Activated naive CD4-positive, alpha-beta T cell treated with Interleukin-2 at 50 U/mL for 16 hours (primary cell): ENCODE results near the gene WDR62.
"Not testable (repeated sequence)": the region's sequence is repeated elsewhere in the genome, so short reads cannot be mapped to it uniquely, and the experiment has no call there.

Experiments
- DNase-seq: peaks from one replicate; pipeline ENCODE4 v3.0.0-alpha.2; 2020

WDR62 gene

DNA sequence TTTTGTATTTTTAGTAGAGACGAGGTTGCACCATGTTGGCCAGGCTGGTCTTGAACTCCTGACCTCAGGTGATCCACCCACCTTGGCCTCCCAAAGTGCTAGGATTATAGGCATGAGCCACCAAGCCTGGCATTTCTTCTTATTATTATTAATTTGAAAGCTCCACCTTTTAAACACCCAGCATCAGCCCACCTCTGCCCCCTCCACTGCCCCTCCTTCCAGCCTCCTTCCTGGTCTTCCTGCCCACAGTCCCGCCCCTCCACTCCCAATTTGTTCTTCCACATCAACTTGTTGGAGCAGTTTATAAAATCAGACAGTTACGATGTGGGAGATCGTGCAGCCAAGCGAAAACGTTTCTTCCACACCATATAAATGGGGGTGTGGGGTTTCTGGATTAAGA lies 14.2 kb upstream of the WDR62 start:
- DNase-seq: no peak

- not testable (repeated sequence) for DNase-seq
Measured at GRCh38 chr19:36041092-36041491, 13.6 kb upstream of the WDR62 start.

DNA sequence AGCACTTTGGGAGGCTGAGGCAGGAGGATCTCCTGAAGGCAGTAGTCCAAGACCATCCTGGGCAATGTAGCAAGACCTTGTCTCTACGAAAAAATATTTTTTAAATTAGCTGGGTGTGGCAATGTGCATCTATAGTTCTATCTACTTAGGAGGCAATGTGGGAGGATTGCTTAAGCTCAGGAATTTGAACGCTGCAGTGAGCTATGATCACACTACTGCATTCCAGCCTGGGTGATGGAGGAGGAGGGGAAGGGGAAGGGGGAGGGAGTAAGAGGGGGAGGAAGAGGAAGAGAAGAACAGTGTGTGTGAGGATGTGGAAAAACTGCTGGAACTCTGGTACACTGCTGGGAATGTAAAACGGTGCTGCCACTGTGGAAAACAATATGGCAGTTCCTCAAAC lies 12.9 kb upstream of the WDR62 start:
- no peak for DNase-seq

DNA sequence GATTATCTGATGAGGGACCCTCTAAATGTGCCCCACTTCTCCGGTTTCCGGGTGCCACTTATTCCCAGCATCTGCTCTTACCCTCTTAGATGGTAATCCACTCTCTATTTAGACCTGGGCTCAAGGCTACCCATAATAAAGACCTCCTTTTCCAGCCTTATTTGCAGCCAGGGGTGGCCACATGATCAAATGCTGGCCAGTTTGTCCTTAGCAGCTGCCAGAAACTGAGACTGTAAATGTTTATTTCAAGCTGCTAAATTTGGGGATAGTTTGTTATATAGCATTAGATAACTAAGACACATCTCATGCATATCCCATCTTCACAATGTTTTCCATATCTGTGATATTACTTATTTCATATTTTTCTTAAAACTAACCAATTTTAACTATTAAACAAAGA lies 10.7 kb upstream of the WDR62 start:
- no peak for DNase-seq

DNA sequence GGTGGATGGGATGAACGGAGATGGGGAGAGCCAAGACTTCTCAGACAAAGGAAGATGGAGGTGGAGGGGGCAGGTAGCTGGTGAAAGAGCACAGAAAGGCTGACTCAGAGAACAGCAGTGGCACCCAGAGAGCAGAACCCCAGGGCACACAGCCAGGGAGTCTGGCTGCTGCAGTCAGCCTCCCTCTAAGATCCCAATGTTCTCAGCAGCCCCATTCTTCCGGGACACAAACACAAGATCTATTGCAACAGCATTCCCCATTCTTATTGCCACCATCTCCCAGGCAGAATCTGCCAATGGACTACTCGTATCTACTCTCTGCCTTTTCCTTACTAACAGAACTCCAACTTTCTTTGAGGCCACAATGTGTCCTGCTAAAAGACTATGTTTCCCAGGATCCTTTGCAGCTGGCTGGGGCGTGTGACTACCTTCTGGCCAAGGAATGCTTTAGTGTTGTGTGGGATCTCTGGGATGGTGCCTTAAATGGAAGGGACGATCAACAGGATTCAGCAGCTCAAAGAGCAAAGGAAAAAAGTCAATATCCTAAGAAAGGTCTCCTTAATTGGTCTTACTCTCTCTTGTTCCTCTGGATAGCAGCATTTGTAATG lies 8.2 kb upstream of the WDR62 start:
- DNase-seq: no peak

GRCh38 chr19:36047835-36048234 lies 6.9 kb upstream of the WDR62 start:
- no peak for DNase-seq

GRCh38 chr19:36049080-36049698 lies 5.5 kb upstream of the WDR62 start:
- DNase-seq: no peak

DNA sequence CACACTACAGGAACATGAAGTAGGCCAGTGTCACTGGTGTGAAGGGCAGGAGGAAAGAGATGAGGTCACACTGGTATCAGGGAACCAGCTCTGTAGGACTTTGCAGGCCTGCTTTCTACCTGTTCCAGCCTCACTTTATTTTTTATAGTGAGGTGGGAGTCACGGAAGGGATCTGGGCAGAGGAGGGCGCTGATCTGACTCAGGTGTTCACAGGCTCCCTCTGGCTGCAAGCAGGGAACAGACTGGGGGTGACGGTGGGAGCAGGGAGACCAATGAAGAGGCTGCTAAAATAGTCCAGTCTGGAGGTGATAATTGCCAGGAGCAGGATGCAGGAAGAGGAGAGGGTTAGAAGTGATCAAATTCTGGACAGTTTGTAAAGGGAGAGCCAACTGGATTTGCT lies 3.5 kb upstream of the WDR62 start:
- no peak for DNase-seq

DNA sequence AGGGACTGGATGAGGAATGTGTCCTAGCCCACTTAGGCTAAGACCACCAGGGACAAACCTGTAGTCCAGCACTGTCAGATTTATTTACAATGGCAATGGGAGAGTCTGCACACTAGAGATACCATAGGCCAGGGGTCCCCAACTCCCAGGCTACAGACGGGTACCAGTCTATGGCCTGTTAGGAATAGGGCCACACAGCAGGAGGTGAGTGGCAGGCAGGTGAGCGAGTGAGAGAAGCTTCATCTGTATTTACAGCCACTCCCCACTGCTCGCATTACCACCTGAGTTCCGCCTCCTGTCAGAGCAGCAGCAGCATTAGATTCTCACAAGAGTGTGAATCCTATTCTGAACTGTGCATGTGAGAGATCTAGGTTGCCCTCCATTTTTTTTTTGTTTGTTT lies 3.1 kb upstream of the WDR62 start:
- no peak for DNase-seq

DNA sequence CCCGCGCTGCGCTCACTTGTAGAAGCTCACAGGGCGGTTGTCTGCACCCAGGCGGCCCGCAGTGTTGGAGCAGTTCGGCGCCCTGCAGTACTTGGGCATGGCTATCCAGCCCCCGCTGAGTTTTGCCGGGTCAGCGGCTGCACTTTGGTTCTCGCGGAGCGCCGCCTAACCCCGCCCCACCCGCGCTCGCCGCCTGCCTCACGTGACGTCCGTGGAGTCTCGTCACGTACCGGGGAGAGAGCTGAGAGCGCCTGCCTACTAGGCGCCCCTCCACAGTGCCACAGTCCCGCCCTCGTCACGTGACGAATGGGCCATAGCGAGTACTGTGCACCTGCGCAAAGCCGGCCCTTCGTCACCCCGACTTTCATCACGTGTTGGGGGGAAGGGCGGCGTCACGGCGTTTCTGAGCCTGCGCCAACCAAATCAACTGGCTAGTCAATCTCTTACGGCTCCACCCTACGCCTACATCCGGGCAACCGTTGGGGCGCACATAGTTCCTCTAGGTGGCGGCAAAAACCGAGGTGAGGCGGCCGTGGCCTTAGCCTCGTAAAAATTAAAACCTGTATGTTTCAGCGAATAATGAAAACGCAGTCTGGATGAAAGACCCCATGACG lies 471 bp upstream of the WDR62 start, which contains the start of gene THAP8:
TSS of gene THAP8 (minus strand) at position 167 of the 614 bp plus-strand sequence. CDS start at position 99, 68 bp downstream.
- peak; percentile 100 for DNase-seq

- no peak for DNase-seq
Measured at GRCh38 chr19:36058481-36059179, 3.9 kb downstream of the WDR62 start.

DNA sequence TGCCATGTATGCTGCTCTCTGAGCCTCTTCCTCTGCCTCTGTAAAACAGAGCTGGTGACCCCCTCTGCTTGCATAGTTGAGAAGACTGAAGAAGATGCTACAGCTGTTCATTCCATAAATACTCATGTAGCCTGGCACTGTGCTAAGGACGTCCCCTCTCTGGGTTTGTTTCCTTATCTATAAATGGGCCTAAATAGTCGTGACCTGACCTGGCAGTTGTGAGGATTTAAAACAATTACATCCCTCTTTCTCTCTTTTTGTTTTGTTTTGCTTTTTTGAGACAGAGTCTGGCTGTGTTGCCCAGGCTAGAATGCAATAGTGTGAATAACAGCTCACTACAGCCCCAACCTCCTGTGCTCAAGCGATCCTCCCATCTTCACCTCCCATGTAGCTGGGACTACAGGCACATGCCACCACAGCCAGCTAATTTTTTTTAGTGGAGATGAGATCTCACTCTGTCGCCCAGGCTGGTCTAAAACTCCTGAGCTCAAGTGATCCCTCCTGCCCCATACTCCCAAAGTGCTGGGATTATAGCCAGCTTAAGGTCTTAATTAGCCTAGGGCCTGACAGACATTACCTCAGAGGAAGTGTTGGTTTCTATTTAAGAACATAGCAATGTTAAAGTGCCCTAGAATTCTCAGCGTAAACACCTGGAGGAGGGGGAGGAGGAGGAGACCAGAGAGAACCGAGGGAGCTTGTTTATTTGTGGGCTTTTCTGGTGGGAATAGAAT lies 4.6 kb downstream of the WDR62 start:
- DNase-seq: no peak

- DNase-seq: peak; percentile 22
Measured at GRCh38 chr19:36060430-36060829, 5.7 kb downstream of the WDR62 start.

DNA sequence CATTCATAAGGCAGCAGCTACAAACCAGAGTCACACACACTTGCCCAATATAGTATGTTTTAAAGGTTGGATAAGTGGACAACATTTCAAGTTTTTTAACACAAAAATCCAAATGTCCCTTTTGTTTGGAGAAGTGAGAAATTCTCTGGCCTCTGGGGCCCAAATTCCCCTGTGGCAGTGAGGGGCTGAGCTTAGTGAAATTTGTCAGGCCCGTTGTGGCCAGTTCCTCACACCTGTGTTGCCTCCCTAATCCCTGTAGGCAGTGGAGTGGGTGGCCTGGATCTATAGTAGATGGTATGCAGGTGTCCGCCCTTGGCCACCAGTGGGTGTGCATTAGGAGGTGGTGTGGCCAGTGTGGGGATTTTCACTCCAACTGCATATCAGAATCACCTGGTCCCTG lies 6.7 kb downstream of the WDR62 start:
- DNase-seq: no peak

DNA sequence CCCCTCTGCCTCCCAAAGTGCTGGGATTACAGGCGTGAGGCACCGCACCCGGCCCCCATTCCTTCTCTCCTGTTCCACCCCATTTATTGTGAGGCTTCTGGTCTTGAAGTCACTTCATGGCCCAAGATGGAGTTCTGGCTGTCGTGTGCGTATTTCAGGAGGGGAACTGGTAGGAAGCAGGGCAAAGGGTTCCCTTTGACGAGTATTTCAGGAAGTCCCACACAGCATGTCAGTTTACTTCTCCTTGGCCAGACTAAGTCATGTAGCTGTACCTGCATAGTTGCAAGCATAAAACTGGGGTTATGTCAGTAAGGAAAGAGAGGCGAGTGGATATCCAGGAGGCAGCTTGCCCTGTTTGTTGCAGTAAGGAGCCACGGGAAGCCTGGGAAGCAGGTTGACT lies 10.1 kb downstream of the WDR62 start:
- DNase-seq: no peak

DNA sequence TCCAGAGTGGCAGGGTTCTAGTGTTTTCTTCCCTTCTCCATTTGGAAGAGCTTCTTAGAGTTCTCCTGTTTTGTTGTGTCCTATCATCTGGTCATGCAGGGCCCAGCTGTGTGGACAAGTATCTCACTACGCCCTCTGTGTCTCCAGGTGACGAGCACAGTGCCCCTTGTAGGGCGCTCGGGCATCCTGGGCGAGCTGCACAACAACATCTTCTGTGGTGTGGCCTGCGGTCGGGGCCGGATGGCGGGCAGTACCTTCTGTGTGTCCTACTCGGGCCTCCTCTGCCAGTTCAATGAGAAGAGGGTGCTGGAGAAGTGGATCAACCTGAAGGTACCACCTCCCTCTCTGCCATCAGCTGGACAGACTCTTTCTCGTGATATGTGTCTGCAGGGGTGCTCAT lies 13.0 kb downstream of the WDR62 start:
- no peak for DNase-seq

DNA sequence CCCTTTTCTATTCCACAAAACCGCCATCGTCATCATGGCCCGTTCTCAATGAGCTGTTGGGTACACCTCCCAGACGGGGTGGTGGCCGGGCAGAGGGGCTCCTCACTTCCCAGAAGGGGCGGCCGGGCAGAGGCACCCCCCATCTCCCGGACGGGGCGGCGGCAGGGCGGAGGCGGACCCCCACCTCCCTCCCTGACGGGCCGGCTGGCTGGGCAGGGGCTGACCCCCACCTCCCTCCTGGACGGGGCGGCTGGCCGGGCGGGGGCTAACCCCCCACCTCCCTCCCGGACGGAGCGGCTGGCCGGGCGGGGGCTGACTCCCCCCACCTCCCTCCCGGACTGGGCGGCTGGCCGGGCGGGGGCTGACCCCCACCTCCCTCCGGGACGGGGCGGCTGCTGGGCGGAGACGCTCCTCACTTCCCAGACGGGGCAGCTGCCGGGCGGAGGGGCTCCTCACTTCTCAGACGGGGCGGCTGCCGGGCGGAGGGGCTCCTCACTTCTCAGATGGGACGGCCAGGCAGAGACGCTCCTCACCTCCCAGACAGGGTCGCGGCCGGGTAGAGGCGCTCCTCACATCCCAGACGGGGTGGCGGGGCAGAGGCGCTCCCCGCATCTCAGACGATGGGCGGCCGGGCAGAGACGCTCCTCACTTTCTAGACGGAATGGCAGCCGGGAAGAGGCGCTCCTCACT lies 14.3 kb downstream of the WDR62 start:
- DNase-seq: not testable (repeated sequence)

DNA sequence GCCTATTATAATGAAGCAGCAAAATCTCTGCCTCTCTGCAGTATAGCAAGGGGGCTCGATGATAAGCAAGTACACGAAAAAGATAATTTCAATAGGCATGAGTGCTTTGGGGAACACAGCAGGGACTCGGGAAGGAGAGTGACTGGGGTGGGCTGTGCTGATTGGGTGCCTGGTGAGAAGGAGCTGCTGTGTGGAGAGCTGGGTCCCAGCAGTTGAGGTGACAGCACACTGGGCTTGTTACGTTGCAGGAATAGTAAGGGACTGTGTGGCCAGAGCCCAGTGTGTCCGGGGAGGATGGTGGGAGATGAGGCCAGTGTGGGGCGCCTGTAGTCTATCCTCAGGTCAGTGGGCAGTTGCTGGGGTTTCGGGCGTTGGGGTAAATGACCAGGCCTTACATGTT lies 17.4 kb downstream of the WDR62 start:
- DNase-seq: no peak

- DNase-seq: no peak
Measured at GRCh38 chr19:36073121-36073876, 18.6 kb downstream of the WDR62 start.

- DNase-seq: no peak
Measured at GRCh38 chr19:36079389-36079945, 24.8 kb downstream of the WDR62 start.

- no peak for DNase-seq
Measured at GRCh38 chr19:36081385-36081784, 26.7 kb downstream of the WDR62 start.
